Heart left ventricle (tissue), 16 donors: ENCODE measurements around the gene SH2D3C. TPM values are rescaled to one million over a fixed set of nuclear protein-coding genes. Genes with fewer than 3 reads are reported as not detected.

Experiments
- ATAC-seq, 4 donors: fragments of 200-7000 bp; cut with Tn5 transposase; one replicate each; pipeline ENCODE4 v1.9.1; 2020 to 2022; ENCODE audit warnings: moderate library complexity in 4 of 4, mild to moderate bottlenecking in 3 of 4, moderate number of reproducible peaks in 1 of 4
- DNase-seq, 5 donors: peaks; one replicate each; pipeline ENCODE4 v3.0.0-alpha.2; 2020
- H3K27ac ChIP-seq, 12 donors: fragments of 200-600 bp; sonication (generic) in 4 of 12; one replicate each; pipeline versions ENCODE4 v1.5.0 to v1.8.0; 2016 to 2022; ENCODE audit warnings: mild to moderate bottlenecking in 2 of 12
- H3K27me3 ChIP-seq, 9 donors: fragments of 200-600 bp; sonication (generic) in 2 of 9; one replicate each; pipeline versions ENCODE4 v1.5.1 to v1.8.0; 2016 to 2022; ENCODE audit warnings: mild to moderate bottlenecking in 3 of 9
- H3K36me3 ChIP-seq, 9 donors: fragments of 200-600 bp; sonication (generic) in 2 of 9; one replicate each; pipeline versions ENCODE4 v1.5.0 to v1.8.0; 2018 to 2022; ENCODE audit warnings: mild to moderate bottlenecking in 2 of 9
- H3K4me1 ChIP-seq, 12 donors: fragments of 200-600 bp; sonication (generic) in 4 of 12; one replicate each; pipeline versions ENCODE4 v1.5.0 to v1.8.0; 2016 to 2022; ENCODE audit warnings: mild to moderate bottlenecking in 3 of 12
- H3K4me3 ChIP-seq, 12 donors: fragments of 200-600 bp; sonication (generic) in 4 of 12; one replicate each; pipeline versions ENCODE4 v1.5.0 to v1.8.0; 2017 to 2022; ENCODE audit warnings: mild to moderate bottlenecking in 9 of 12, moderate library complexity in 4 of 12
- H3K9me3 ChIP-seq, 12 donors: fragments of 200-600 bp; sonication (generic) in 4 of 12; one replicate each; pipeline versions ENCODE4 v1.5.0 to v1.8.0; 2016 to 2022; ENCODE audit warnings: mild to moderate bottlenecking in 1 of 12
- CTCF ChIP-seq, 12 donors: fragments of 200-600 bp; sonication (generic) in 4 of 12; IDR thresholded peaks; one replicate each; pipeline versions ENCODE4 v1.5.0 to v1.8.0; 2018 to 2022; ENCODE audit warnings: antibody characterized with exemption in 12 of 12, mild to moderate bottlenecking in 5 of 12
- POLR2A ChIP-seq, 2 donors: fragments of 450-650 bp; IDR thresholded peaks; one replicate each; pipeline ENCODE4 v1.6.1; 2017; ENCODE audit warnings: antibody characterized with exemption in 2 of 2, mild to moderate bottlenecking in 2 of 2, moderate library complexity in 2 of 2
- WGBS, 4 donors: extraction: QIAGEN DNeasy Blood & Tissue Kit in 2 of 4; methylation state at CpG; one replicate each; pipeline versions ENCODE4 v1.1.5 to v1.1.7; 2013 to 2018; 5-methylcytosine and 5-hydroxymethylcytosine counted together
- intact Hi-C, 10 donors: fragments of 100-400 bp; cut with DNase I; formaldehyde crosslinking; loops; one replicate each; pipeline versions ENCODE4 v1.11.1 to v1.14.2; 2022
- polyA plus RNA-seq, 2 donors: library from polyadenylated mRNA; stranded (reverse); fragments of 200-250 nt; gene quantifications; one replicate each; pipeline ENCODE4 v1.2.3, GENCODE V29; 2013
- total RNA-seq, 9 donors: library from RNA; depleted of rRNA in 2 of 9; stranded (reverse); fragments of >200 nt in 2 of 9; fragmentation: NEBNext Ultra II Directional in 3 of 9; extraction: Animal tissue kit (Norgen Biotek cat#: 25700) in 3 of 9; gene quantifications; one replicate each; pipeline versions ENCODE4 v1.1.0 to v1.2.4, GENCODE V29; 2016 to 2023
- donor health status: ischemic (EF 13 %, LVEDD 7.1; RV severe dilation, severe dysfunction).
- donor health status: healthy with polysubstance abuse.
- donor health status: DM: no; HTN: yes; CAD: no.
- donor health status: DM: no; HTN: no; CAD: no.
- donor health status: ischemic (EF 25% LVEDD 6.9; RV normal size, moderate dysfunction).
- donor health status: ischemic (EF 25% LVEDD 5.7; RV mildly dilated, moderate dysfunction).
- donor health status: healthy.
- donor health status: DM: yes; HTN: yes; CAD: no.
- donor health status: ischemic (EF 35%, LVEDD 5.7; RV mildly dilated, moderate dysfunction).
- donor health status: nonischemic (EF 11% LVEDD 7.7; RV severe dilation, severe dysfunction).
- donor health status: DM: yes; HTN: yes; CAD: no.
- donor health status: PGD.
- donor health status: ischemic (EF 29% LVEDD 5.4; RV normal size, mild dysfunction).
- donor health status: nonischemic (EF 23%, LVEDD 6.1; RV moderate dilation, normal function).

SH2D3C gene
- total and polyA plus RNA-seq, 11 donors: 13.7 to 38.9 (median 21.0) TPM

- no peak for TF ChIP-seq CTCF (IDR thresholded peaks at IDR 0.05)
- no peak for TF ChIP-seq POLR2A (IDR thresholded peaks at IDR 0.05)
- peaks cover 0 to 28% (median 17%) of the 10 kb centered on the region in 12 donors for H3K4me1 ChIP-seq
- peak overlapping the region in 5 of 12 donors; percentile 78 to 85 (median 82) for H3K4me3 ChIP-seq
- 25 to 29% (median 27%) methylated on average over 13 to 15 of the region's 15 CpGs for WGBS, 4 donors
- DNase-seq (no peak), ATAC-seq (peak in 1 of 4 donors; percentile 1)
- intact Hi-C loops: loop anchor here (1.0 to 10.0 kb wide), 18 partner anchors 47 to 231 kb away; partner anchors contain the start of gene ST6GALNAC4 (in 4 of the 10)
- no peaks in the 10 kb centered on the region for H3K27me3 ChIP-seq
- no peaks in the 10 kb centered on the region for H3K9me3 ChIP-seq
- H3K36me3 ChIP-seq: peaks cover 0 to 51% (median 44%) of the 10 kb centered on the region in 9 donors
- H3K27ac ChIP-seq: peak overlapping the region in 8 of 12 donors; percentile 4 to 99 (median 40)
Observed at GRCh38 chr9:127735530-127736185, 42.8 kb downstream of the SH2D3C start.

- TF ChIP-seq CTCF (IDR thresholded peaks at IDR 0.05): peak; percentile 90 to 97 (median 92)
- peak in 1 of 2 donors; percentile 94 for TF ChIP-seq POLR2A (IDR thresholded peaks at IDR 0.05)
- DNase-seq (peak; percentile 98 to 99 (median 98)), ATAC-seq (peak; percentile 91 to 96 (median 96))
- peaks cover 0 to 24% (median 13%) of the 10 kb centered on the region in 12 donors for H3K4me1 ChIP-seq
- peak within 1 kb of the TSS; percentile 40 to 85 (median 74) for H3K4me3 ChIP-seq
- no peaks in the 10 kb centered on the region for H3K27me3 ChIP-seq
- peaks cover 0 to 45% (median 38%) of the 10 kb centered on the region in 9 donors for H3K36me3 ChIP-seq
- H3K9me3 ChIP-seq: no peaks in the 10 kb centered on the region
- peak within 1 kb of the TSS; percentile 89 to 99 (median 94) for H3K27ac ChIP-seq
- 0% methylated on average over 40 to 76 of the region's 76 CpGs for WGBS, 4 donors
- intact Hi-C loops: loop anchor here (1.0 to 10.0 kb wide), 23 partner anchors 47 to 233 kb away; partner anchors contain the start of gene ST6GALNAC4 (in 4 of the 10)
Observed at GRCh38 chr9:127734747-127735529, 43.5 kb downstream of the SH2D3C start, which contains the start of gene TOR2A. TOR2A (minus strand) TSS chr9:127735294; CDS start chr9:127735270, 24 bp downstream.

GRCh38 chr9:127734247-127734746 lies 44.2 kb downstream of the SH2D3C start:
- H3K9me3 ChIP-seq: no peaks in the 10 kb centered on the region
- peak overlapping the region; percentile 40 to 85 (median 74) for H3K4me3 ChIP-seq
- peak in 1 of 12 donors; percentile 95 for TF ChIP-seq CTCF (IDR thresholded peaks at IDR 0.05)
- no peak for TF ChIP-seq POLR2A (IDR thresholded peaks at IDR 0.05)
- WGBS, 4 donors: 48 to 64% (median 58%) methylated on average over 18 to 22 of the region's 22 CpGs
- peak in 1 of 4 donors; percentile 2 for ATAC-seq
- peak overlapping the region; percentile 89 to 99 (median 94) for H3K27ac ChIP-seq
- peaks cover 0 to 24% (median 13%) of the 10 kb centered on the region in 12 donors for H3K4me1 ChIP-seq
- no peak for DNase-seq
- peaks cover 0 to 39% (median 32%) of the 10 kb centered on the region in 9 donors for H3K36me3 ChIP-seq
- intact Hi-C loops: loop anchor here (1.0 to 10.0 kb wide), 17 partner anchors 51 to 232 kb away; partner anchors contain the start of gene ST6GALNAC4 (in 1 of the 10)
- H3K27me3 ChIP-seq: no peaks in the 10 kb centered on the region
